Activated CD4-positive, alpha-beta T cell treated with anti-CD3 and anti-CD28 coated beads, Interleukin-2, Interleukin-6, amounts not matched to agents 100 ng/mL and 50 ng/mL, durations not matched to agents 16 hours and 8 hours (primary cell): ENCODE data around the gene TSPO.

Experiments used
- DNase-seq: peaks from one replicate; pipeline ENCODE4 v3.0.0-alpha.2; 2020

Gene TSPO

DNA sequence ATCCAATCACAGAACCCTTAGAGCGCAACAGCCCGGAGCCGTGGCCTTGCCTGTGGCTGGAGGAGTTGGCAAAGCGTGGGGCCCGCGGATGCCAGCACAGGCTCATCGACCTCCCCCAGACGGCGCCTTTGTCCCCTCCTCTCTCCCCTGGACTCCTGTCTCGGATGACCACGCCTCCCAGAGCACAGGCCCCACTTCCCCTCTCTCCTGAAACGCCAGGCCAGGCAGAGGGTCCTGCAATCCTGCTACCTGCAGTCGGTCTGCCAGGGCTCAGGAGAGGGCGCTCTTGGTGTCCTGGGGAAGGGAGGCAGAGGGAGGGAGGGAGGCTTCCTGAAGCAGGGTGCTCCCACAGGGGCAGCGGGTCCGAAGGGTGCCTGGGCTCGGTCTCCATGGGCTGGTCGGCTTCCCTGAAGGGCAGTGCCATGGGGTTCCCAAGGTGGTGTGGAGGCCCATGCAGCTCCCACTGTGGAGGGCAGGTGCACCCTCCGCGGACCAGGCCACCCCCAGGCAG lies 52.2 kb downstream of the TSPO start:
- DNase-seq, result no peak

DNA sequence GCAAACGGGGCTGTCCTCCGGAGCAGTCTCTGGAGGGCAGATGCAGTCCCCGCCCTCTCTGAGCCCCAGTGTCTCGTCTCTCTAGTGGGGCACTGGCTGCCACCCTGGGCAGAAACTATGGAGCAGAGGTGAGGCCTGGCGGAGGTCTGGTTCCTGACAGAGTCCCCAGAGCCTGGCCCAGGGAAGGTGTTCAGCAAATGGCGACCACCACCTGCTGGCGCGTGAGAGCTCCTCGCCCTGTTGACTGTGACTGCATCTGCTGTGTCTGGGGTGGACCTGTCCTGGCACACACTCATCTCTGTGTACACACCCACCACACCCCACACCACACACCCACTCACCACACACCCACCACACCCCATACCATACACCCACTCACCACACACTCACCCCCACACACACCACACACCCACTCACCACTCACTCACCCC lies 53.9 kb downstream of the TSPO start:
- no peak for DNase-seq

DNA sequence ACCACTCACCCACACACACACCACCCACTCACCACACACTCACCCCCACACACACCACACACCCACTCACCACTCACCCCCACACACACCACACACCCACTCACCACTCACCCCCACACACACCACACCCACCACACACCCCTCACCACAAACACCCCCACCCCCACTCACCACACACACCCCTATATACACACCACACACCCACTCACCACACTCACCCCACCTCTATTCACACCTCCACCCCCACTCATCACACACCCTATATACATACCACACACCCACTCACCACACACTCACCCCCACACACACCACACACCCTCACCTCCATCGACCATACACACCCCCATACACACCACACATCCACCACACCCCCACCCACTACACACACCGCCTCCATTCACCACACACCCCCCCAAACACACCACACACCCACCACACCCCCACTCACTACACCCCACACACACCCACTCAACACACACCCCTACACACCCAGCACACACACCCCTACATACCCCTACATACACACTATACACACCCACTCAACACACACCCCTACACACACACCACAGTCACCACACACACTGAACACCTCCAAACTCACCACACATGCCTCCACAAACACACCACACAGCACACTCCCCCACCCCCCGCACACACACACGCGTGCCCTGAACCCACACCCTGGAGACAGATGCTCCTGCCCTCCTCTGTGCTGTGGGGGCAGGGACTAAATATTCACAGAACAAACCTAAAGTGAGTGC lies 54.6 kb downstream of the TSPO start:
- DNase-seq, result no peak

DNA sequence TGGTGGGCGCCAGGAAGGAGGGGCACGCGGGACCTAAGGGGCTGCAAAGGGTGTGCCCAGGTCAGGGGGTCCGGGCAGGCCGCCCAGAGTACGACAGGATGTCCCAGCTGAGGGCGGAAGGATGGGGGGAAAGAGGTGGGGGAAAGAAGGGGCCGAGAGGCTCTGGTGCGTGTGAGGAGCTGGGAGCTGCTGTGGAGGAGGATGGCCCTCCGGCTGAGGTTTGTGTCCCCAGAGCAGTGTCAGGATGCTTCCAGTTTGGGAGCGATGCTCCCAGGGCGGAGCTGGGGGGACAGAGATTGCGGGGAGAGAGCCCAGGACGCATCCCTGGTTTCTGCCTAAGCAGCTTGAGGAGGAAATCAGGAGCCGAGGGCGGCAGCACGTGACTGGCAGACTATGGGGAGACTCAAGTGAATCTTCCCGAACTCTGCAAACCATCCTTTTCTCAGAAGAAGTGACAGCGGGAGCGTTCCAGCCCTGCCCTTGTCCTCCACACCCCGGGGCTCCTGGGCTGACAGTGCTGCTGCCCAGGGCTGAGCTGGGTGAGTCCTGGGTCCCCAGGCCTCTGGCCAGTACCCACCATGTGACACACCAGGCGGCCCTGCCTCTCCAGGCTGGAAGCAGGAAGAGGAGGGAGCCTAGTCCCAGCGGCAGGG lies 55.3 kb downstream of the TSPO start:
- DNase-seq, result no peak

DNA sequence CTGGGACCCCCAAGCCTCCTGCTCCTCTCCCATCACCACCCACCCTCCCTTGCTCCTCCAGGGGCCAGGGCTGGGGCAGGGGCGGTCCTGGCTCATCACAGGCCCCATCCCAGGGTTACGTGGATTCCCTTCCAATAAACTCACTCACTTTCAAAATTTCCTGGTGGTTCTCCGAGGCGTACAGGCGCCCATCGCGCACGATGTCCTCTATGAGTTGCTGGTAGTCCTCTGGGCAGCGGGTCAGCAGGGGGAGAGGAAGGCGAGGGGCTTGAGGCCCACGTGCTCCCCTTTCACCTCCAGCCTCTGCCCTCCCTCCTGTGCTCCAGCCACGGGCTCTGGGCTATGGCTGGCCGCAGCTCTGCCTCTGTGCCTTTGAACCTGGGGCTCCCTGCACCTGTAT lies 56.0 kb downstream of the TSPO start:
- no peak for DNase-seq

DNA sequence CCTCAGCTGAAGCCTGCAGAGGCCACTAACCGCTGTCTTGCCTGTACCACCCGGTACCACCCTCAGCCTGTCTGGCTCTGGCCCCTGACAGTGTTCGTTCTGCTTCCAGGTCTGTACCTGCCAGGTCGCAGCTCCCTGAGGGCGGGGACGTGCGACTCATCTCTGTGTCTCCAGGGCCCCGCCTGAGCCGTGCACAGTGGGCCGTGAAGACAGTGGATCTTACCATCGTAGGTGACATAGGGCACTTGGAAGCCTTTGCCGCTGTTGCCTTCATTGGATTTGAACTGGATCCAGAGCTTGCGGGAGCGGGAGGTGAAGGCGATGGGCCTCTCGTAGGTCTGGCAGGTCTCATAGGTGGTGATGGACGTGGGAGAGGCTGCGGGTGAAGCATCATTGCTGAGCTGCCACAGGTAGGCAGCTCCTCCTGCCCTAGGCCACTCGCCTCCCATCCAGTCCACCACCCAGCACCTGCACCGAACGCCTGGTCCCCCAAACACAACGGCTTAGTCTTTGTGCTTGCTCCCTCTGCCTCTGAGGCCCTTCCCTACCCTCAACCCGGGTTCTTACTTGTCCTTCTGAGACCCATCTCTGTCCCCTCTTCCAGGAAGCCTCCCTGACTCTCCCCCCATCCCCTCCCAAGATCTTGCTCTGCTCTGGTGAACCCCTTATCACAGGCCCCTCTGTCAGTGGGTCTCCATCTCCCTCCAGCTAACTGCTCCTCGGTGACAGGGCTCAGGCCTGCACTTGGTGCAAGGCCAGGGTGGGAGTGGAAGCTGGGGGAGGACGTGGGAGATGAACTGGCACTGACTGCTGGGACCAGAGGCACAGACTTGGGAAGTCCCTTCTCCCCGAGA lies 56.7 kb downstream of the TSPO start:
- DNase-seq, result no peak

DNA sequence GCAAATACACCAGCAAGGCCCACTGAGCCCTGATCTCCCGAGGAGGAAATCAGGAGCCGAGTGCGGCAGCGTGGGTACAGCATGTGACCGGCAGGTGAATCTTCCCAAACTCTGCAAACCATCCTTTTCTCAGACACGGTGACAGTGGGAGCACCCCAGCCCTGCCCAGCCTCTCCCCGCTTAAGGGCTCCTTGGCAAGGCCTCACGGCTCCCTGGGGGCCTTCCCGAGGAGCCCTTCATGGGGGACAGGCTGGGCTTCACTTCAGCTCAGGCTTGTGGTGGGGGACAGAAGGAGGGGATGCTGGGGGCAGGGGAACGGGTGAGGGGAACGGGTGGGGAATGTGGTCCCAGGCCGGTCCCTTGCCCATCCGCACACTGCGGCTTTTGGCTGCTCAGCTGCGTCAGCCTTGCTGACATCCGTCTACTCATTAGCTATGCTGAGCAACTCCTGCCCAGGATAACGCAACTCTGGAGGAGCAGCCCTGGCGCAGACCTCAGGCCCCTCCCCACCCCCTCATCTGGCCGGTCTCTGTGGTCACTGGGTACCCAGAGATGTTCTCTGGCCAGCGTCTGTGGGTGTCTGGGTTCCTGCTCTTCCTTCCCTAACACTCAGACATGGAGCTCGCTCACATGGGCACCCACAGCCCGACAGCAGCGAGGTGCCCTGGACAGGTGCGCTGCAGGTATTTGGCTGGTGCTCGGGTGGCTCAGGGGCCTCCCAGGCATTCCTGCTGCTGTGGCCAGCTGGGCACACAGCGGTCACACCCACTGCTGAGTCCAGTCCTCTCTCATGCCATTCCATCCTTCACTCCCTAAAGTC lies 57.6 kb downstream of the TSPO start:
- DNase-seq, result no peak

DNA sequence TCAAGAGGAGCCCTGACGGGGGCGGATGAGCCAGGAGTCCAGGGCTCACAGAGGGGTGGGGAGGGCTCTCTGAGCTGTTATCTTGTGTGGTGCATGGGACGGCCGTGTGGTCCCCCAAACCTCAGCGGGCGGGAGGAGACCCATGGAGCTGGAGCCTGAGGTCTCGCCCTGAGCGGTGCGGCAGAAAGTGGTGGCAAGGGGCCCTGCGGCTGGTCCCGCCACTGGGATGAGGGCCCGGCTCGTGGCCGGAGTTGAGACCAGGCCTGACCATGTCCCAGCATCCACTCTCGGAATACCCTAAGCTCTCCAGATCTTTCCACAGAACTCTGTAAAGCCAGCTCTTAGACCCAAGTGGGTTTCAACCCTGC lies 58.1 kb downstream of the TSPO start:
- no peak for DNase-seq

- DNase-seq, result no peak
Measured at GRCh38 chr22:43209971-43210370, 58.6 kb downstream of the TSPO start.

DNA sequence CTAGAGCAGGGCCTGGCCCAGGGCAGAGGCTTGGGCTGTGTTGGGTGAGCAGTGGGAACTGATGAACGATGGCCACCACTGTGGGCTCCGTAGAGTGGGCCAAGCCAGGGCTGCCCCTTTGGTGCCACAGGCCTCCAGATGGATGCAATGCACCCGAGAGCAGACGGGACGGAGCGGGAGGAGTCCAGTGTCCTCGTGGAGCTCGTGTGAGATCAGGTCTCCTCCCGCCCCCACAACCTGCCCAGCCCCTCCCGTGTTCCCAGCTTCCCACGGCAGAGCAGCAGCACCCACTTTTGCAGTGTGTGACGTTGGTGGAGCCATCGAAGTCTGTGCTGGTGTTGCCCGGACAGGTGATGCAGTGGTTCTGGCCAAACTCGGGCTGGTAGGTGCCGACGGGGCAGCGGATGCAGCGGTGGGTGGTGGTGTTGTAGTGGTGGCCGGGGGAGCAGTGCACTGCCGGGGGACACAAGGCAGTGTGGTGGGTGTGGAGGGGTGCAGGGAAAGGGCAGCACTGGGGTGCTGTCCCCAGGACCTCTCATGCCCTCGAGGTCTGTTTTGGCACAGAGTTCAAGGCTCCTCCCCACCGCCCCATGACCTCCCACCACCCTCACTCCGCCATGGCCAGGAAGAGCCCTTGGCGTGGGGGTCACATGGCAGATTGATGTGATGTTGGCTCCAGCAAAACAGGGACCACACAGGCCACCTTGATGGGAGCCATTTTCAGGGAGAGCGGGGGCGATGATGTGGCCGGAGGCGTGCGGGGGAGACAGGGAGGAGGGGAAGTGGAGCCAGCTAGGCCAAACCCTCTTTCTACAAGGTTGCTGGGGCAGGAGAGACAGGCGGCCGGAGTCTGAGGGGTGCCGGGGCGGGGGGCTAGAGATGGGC lies 59.5 kb downstream of the TSPO start:
- DNase-seq, result no peak

DNA sequence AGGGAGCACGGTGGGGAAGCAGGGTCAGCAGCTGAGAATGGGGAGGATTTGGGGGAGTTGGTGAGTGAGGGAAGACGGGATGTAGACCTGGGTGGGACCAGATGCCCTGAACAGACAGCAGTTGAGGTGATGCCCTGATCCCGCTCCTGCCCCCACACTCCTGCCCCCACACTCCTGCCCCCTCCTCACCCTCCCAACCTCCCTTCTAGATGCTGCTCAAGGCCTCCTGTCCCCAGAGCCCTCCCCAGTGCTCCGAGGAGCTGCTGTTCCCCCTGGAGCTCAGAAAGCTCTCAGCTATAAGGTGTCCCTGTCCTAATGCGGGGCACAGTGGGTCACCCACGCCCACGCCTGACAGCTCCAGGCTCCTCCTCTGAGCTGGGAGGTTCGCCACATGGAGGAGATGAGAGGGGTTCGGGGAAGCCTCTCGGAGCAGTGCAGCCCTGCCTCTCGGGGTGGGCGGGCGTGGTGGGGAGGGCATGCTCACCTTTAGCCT lies 60.6 kb downstream of the TSPO start:
- DNase-seq, result no peak

DNA sequence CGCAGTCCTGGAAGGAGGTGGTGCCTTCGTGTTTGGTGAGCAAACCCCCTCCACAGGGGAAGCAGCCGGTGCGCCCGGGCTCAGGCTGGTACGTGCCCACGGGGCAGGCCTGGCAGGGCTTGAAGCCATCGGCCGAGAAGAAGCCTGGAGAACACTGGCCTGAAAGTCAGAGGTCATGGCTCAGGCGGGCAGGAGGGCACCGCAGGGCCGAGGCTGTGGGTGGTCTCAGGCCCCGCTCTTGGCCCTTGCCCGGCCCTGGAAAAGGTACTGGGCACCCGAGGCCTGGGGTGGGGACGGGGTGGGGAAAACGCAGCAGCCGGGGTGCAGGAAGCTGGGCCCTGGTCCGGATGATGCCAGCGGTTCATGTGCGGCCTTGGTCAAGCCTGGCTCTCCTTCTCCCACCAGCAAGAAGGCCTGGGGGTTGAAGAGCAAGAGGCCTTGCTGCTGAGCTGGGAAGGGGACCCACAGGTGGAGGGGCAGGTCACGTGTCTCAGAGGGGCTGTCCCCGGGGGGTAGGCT lies 61.1 kb downstream of the TSPO start:
- DNase-seq, result no peak
